Measurements from ENCODE around the gene MAGI2. TPM values are rescaled to one million over a fixed set of nuclear protein-coding genes. Genes with fewer than 3 reads are reported as not detected.

The MAGI2 gene
- total RNA-seq, 2 donors from 2014 or later, result 18.3 to 31.8 TPM

- Histone ChIP-seq H3K9me3 (no peaks in the 10 kb centered on the region), H3K27ac (no peak overlapping the region), H3K4me3 (no peak overlapping the region), H3K36me3 (no peaks in the 10 kb centered on the region), H3K4me1 (ENCODE audit: control insufficient read depth in 1 of 2, low read depth in 2 of 2) (peaks cover 10 to 14% of the 10 kb centered on the region in 2 donors), H3K27me3 (replicated peaks; ENCODE audit: insufficient read depth) (no peaks in the 10 kb centered on the region)
- DNase-seq (ENCODE audit: low spot score) (no peak), ATAC-seq (ENCODE audit: insufficient number of reproducible peaks, low FRiP score, low read depth) (no peak)
- no peak for TF ChIP-seq CTCF (IDR thresholded peaks at IDR 0.05)
Observed at GRCh38 chr7:79165225-79165624, 288.2 kb downstream of the MAGI2 start.

GRCh38 chr7:79159040-79159664 is 294.3 kb downstream of the MAGI2 start:
- Histone ChIP-seq H3K27ac (no peak overlapping the region), H3K36me3 (no peaks in the 10 kb centered on the region), H3K4me3 (no peak overlapping the region), H3K27me3 (replicated peaks; ENCODE audit: insufficient read depth) (no peaks in the 10 kb centered on the region), H3K4me1 (ENCODE audit: control insufficient read depth in 1 of 2, low read depth in 2 of 2) (peaks cover 10 to 14% of the 10 kb centered on the region in 2 donors), H3K9me3 (no peaks in the 10 kb centered on the region)
- no peak for TF ChIP-seq CTCF (IDR thresholded peaks at IDR 0.05)
- DNase-seq (ENCODE audit: low spot score) (no peak), ATAC-seq (ENCODE audit: insufficient number of reproducible peaks, low FRiP score, low read depth) (no peak)

- DNase-seq (ENCODE audit: low spot score) (no peak), ATAC-seq (ENCODE audit: insufficient number of reproducible peaks, low FRiP score, low read depth) (no peak)
- Histone ChIP-seq H3K4me3 (no peak overlapping the region), H3K4me1 (ENCODE audit: control insufficient read depth in 1 of 2, low read depth in 2 of 2) (peaks cover 10 to 13% of the 10 kb centered on the region in 2 donors), H3K9me3 (no peaks in the 10 kb centered on the region), H3K27ac (no peak overlapping the region), H3K27me3 (replicated peaks; ENCODE audit: insufficient read depth) (no peaks in the 10 kb centered on the region), H3K36me3 (no peaks in the 10 kb centered on the region)
- no peak for TF ChIP-seq CTCF (IDR thresholded peaks at IDR 0.05)
Observed at GRCh38 chr7:79157281-79157680, 296.2 kb downstream of the MAGI2 start.

- DNase-seq (ENCODE audit: low spot score), result no peak
- ATAC-seq (ENCODE audit: insufficient number of reproducible peaks, low FRiP score, low read depth), result no peak
Observed at GRCh38 chr7:79149831-79150230, 303.6 kb downstream of the MAGI2 start.

GRCh38 chr7:79142706-79143105 is 310.8 kb downstream of the MAGI2 start:
- H3K9me3 ChIP-seq, result no peaks in the 10 kb centered on the region
- no peak for ATAC-seq (ENCODE audit: insufficient number of reproducible peaks, low FRiP score, low read depth)
- no peak overlapping the region for H3K4me3 ChIP-seq
- TF ChIP-seq CTCF (IDR thresholded peaks at IDR 0.05), result no peak
- no peak overlapping the region for H3K27ac ChIP-seq
- H3K4me1 ChIP-seq (ENCODE audit: control insufficient read depth in 1 of 2, low read depth in 2 of 2), result peaks cover 0 to 10% of the 10 kb centered on the region in 2 donors
- no peak for DNase-seq (ENCODE audit: low spot score)
- no peaks in the 10 kb centered on the region for H3K36me3 ChIP-seq
- H3K27me3 ChIP-seq (replicated peaks; ENCODE audit: insufficient read depth), result no peaks in the 10 kb centered on the region

More at GRCh38 chr7:79149831-79150230, 303.6 kb downstream of the MAGI2 start:
- Histone ChIP-seq H3K27me3 (replicated peaks; ENCODE audit: insufficient read depth) (no peaks in the 10 kb centered on the region), H3K4me1 (ENCODE audit: control insufficient read depth in 1 of 2, low read depth in 2 of 2) (peaks cover 0 to 10% of the 10 kb centered on the region in 2 donors), H3K4me3 (no peak overlapping the region), H3K27ac (no peak overlapping the region), H3K36me3 (no peaks in the 10 kb centered on the region), H3K9me3 (no peaks in the 10 kb centered on the region)
- TF ChIP-seq CTCF (IDR thresholded peaks at IDR 0.05), result no peak
